Mesenchymal stem cell (in vitro differentiated cells and primary cell): ENCODE measurements around the gene VPS26C.

Experiments
- DNase-seq: peaks from one replicate; pipeline ENCODE4 v3.0.0-alpha.2; 2013
- H2AFZ ChIP-seq: one replicate; pipeline ENCODE4 v1.6.1; 2013; ENCODE audit warnings: low read depth, mild to moderate bottlenecking, control low read depth, inconsistent platforms, low read length, moderate library complexity
- H2AK5ac ChIP-seq: 2 replicates; pipeline ENCODE4 v1.6.1; 2013; ENCODE audit warnings: low read length, moderate library complexity, mild to moderate bottlenecking, inconsistent platforms; ENCODE audit not compliant: severe bottlenecking
- H2BK120ac ChIP-seq: one replicate; pipeline ENCODE4 v1.6.1; 2013; ENCODE audit warnings: low read depth, mild to moderate bottlenecking, inconsistent platforms, low read length, moderate library complexity
- H2BK12ac ChIP-seq, 2 experiments: one replicate each; pipeline ENCODE4 v1.6.1; 2013; ENCODE audit warnings: inconsistent platforms in 2 of 2, low read length in 2 of 2, mild to moderate bottlenecking in 2 of 2, moderate library complexity in 2 of 2, control low read depth in 1 of 2
- H2BK15ac ChIP-seq: one replicate; pipeline ENCODE4 v1.6.1; 2013; ENCODE audit warnings: mild to moderate bottlenecking, low read depth, inconsistent platforms; ENCODE audit not compliant: poor library complexity, severe bottlenecking
- H2BK5ac ChIP-seq: 2 replicates; pipeline ENCODE4 v1.6.1; 2013; ENCODE audit warnings: low read depth, mild to moderate bottlenecking, low read length, control low read depth, inconsistent platforms; ENCODE audit not compliant: poor library complexity, severe bottlenecking
- H3K14ac ChIP-seq, 2 experiments: one replicate each; pipeline ENCODE4 v1.6.1; 2013; ENCODE audit warnings: inconsistent platforms in 2 of 2, low read length in 2 of 2, control low read depth in 1 of 2, mild to moderate bottlenecking in 1 of 2, moderate library complexity in 1 of 2
- H3K18ac ChIP-seq, 2 experiments: one replicate each; pipeline ENCODE4 v1.6.1; 2013; ENCODE audit warnings: inconsistent platforms in 2 of 2, low read length in 2 of 2, control low read depth in 1 of 2, low read depth in 1 of 2, mild to moderate bottlenecking in 1 of 2
- H3K23ac ChIP-seq, 2 experiments: one replicate each; pipeline ENCODE4 v1.6.1; 2013; ENCODE audit warnings: inconsistent platforms in 2 of 2, low read length in 2 of 2, mild to moderate bottlenecking in 2 of 2, moderate library complexity in 2 of 2, control low read depth in 1 of 2
- H3K27ac ChIP-seq: 2 replicates; pipeline ENCODE4 v1.5.1; 2013; ENCODE audit warnings: mild to moderate bottlenecking, moderate library complexity, low read length, control low read depth, inconsistent platforms; ENCODE audit not compliant: poor library complexity, severe bottlenecking
- H3K27me3 ChIP-seq, 2 experiments: 2 replicates each; pipeline versions ENCODE4 v1.6.1 to v1.7.0; 2013; ENCODE audit warnings: low read length in 2 of 2, mild to moderate bottlenecking in 2 of 2, moderate library complexity in 2 of 2, control low read depth in 1 of 2, inconsistent platforms in 1 of 2; ENCODE audit not compliant: control insufficient read depth in 1 of 2, insufficient read depth in 1 of 2
- H3K36me3 ChIP-seq, 2 experiments: 2 replicates each; pipeline versions ENCODE4 v1.6.1 to v1.7.0; 2013; ENCODE audit warnings: low read length in 2 of 2, control low read depth in 1 of 2, inconsistent platforms in 1 of 2, low read depth in 1 of 2, mild to moderate bottlenecking in 1 of 2; ENCODE audit not compliant: insufficient read depth in 2 of 2, control insufficient read depth in 1 of 2
- H3K4ac ChIP-seq, 2 experiments: one replicate each; pipeline ENCODE4 v1.6.1; 2013; ENCODE audit warnings: inconsistent platforms in 2 of 2, low read length in 2 of 2, mild to moderate bottlenecking in 2 of 2, moderate library complexity in 2 of 2, control low read depth in 1 of 2, low read depth in 1 of 2
- H3K4me1 ChIP-seq: 2 replicates; pipeline ENCODE4 v1.6.1; 2013; ENCODE audit warnings: low read depth, low read length, control low read depth; ENCODE audit not compliant: control insufficient read depth, insufficient read depth
- H3K4me2 ChIP-seq: 2 replicates; pipeline ENCODE4 v1.6.1; 2013; ENCODE audit warnings: low read length, mild to moderate bottlenecking, inconsistent platforms; ENCODE audit not compliant: poor library complexity, severe bottlenecking
- H3K4me3 ChIP-seq, 2 experiments: 2 replicates each; pipeline versions ENCODE4 v1.5.1 to v1.7.0; 2013; ENCODE audit warnings: low read length in 2 of 2, mild to moderate bottlenecking in 2 of 2, control low read depth in 1 of 2, low read depth in 1 of 2; ENCODE audit not compliant: insufficient read depth in 1 of 2
- H3K79me1 ChIP-seq: replicated peaks from 2 replicates; pipeline ENCODE4 v1.6.1; 2013; ENCODE audit warnings: mild to moderate bottlenecking, control low read depth, low read length, inconsistent platforms; ENCODE audit not compliant: poor library complexity, severe bottlenecking
- H3K9ac ChIP-seq: 2 replicates; pipeline ENCODE4 v1.7.0; 2013; ENCODE audit warnings: mild to moderate bottlenecking, low read length, moderate library complexity
- H3K9me3 ChIP-seq: 2 replicates; pipeline ENCODE4 v1.7.0; 2013; ENCODE audit warnings: mild to moderate bottlenecking, low read length; ENCODE audit not compliant: control insufficient read depth
- H4K8ac ChIP-seq: one replicate; pipeline ENCODE4 v1.6.1; 2013; ENCODE audit warnings: inconsistent platforms, mild to moderate bottlenecking, low read length, moderate library complexity
- H4K91ac ChIP-seq: one replicate; pipeline ENCODE4 v1.6.1; 2013; ENCODE audit warnings: mild to moderate bottlenecking, low read length, inconsistent platforms
- WGBS: methylation state at CpG from one replicate; pipeline ENCODE4 v1.1.7; 2013; ENCODE audit warnings: mixed read lengths; 5-methylcytosine and 5-hydroxymethylcytosine counted together

Gene VPS26C

GRCh38 chr21:37257967-37258877, 8.9 kb downstream of the VPS26C start:
- no peak overlapping the region for H2AK5ac ChIP-seq
- H3K4ac ChIP-seq, result peak overlapping the region in 1 of 2 experiments; percentile 42
- H3K4me2 ChIP-seq, result peak overlapping the region; percentile 76
- H3K27ac ChIP-seq, result no peak overlapping the region
- peaks cover 5% of the 10 kb centered on the region for H3K4me1 ChIP-seq
- no peak overlapping the region for H2BK15ac ChIP-seq
- peak overlapping the region; percentile 58 for H4K8ac ChIP-seq
- peaks cover 9 to 13% of the 10 kb centered on the region in 2 experiments for H3K36me3 ChIP-seq
- peaks cover 21% of the 10 kb centered on the region for H3K79me1 ChIP-seq
- H3K23ac ChIP-seq, result peak overlapping the region in 1 of 2 experiments; percentile 99
- WGBS, result 14% methylated on average over 53 of the region's 55 CpGs
- H3K9ac ChIP-seq, result peak overlapping the region; percentile 90
- H2BK5ac ChIP-seq, result no peak overlapping the region
- DNase-seq, result peak; percentile 78
- H3K4me3 ChIP-seq, result peak overlapping the region; percentile 52 to 82
- peak overlapping the region; percentile 42 for H2AFZ ChIP-seq
- peak overlapping the region; percentile 26 to 97 for H3K18ac ChIP-seq
- peak overlapping the region in 1 of 2 experiments; percentile 98 for H3K14ac ChIP-seq
- H4K91ac ChIP-seq, result peak overlapping the region; percentile 1
- H3K9me3 ChIP-seq, result no peaks in the 10 kb centered on the region
- no peak overlapping the region for H2BK120ac ChIP-seq
- H2BK12ac ChIP-seq, result peak overlapping the region in 1 of 2 experiments; percentile 45
- no peaks in the 10 kb centered on the region for H3K27me3 ChIP-seq

GRCh38 chr21:37257511-37257966, 9.6 kb downstream of the VPS26C start:
- no peak overlapping the region for H2BK15ac ChIP-seq
- H3K9me3 ChIP-seq, result no peaks in the 10 kb centered on the region
- no peak overlapping the region for H2AK5ac ChIP-seq
- 2% methylated on average over 22 of the region's 22 CpGs for WGBS
- peak overlapping the region; percentile 52 to 82 for H3K4me3 ChIP-seq
- H2BK120ac ChIP-seq, result no peak overlapping the region
- H3K4me2 ChIP-seq, result peak overlapping the region; percentile 76
- peak overlapping the region; percentile 90 for H3K9ac ChIP-seq
- peak overlapping the region; percentile 14 to 97 for H3K18ac ChIP-seq
- no peaks in the 10 kb centered on the region for H3K27me3 ChIP-seq
- H3K4me1 ChIP-seq, result peaks cover 5% of the 10 kb centered on the region
- H3K79me1 ChIP-seq, result peaks cover 25% of the 10 kb centered on the region
- no peak overlapping the region for H2BK5ac ChIP-seq
- H2AFZ ChIP-seq, result peak overlapping the region; percentile 42
- peaks cover 9 to 13% of the 10 kb centered on the region in 2 experiments for H3K36me3 ChIP-seq
- no peak overlapping the region for H3K27ac ChIP-seq
- H3K23ac ChIP-seq, result peak overlapping the region in 1 of 2 experiments; percentile 99
- peak overlapping the region; percentile 2 for H4K8ac ChIP-seq
- H2BK12ac ChIP-seq, result peak overlapping the region in 1 of 2 experiments; percentile 45
- peak overlapping the region in 1 of 2 experiments; percentile 98 for H3K14ac ChIP-seq
- peak; percentile 66 for DNase-seq
- H3K4ac ChIP-seq, result peak overlapping the region in 1 of 2 experiments; percentile 42
- peak overlapping the region; percentile 1 for H4K91ac ChIP-seq

- Histone ChIP-seq H2BK12ac (no peak overlapping the region), H3K23ac (no peak overlapping the region), H3K4ac (no peak overlapping the region), H3K27me3 (no peaks in the 10 kb centered on the region), H3K14ac (no peak overlapping the region), H3K4me2 (no peak overlapping the region), H3K9ac (no peak overlapping the region), H3K36me3 (peaks cover 0 to 9% of the 10 kb centered on the region in 2 experiments), H4K8ac (no peak overlapping the region), H3K9me3 (no peaks in the 10 kb centered on the region), H3K4me3 (no peak overlapping the region), H2BK15ac (no peak overlapping the region), H3K4me1 (peaks cover 5% of the 10 kb centered on the region), H2AK5ac (no peak overlapping the region), H3K18ac (no peak overlapping the region), H2AFZ (no peak overlapping the region), H2BK120ac (no peak overlapping the region), H2BK5ac (no peak overlapping the region), H4K91ac (no peak overlapping the region), H3K79me1 (peaks cover 27% of the 10 kb centered on the region), H3K27ac (no peak overlapping the region)
- DNase-seq, result no peak
- 89% methylated on average over 6 of the region's 6 CpGs for WGBS
Observed at GRCh38 chr21:37253991-37254390, 13.1 kb downstream of the VPS26C start.

- Histone ChIP-seq H2AFZ (no peak overlapping the region), H2BK120ac (no peak overlapping the region), H3K27me3 (no peaks in the 10 kb centered on the region), H3K4me3 (no peak overlapping the region), H3K79me1 (peaks cover 27% of the 10 kb centered on the region), H3K4me1 (no peaks in the 10 kb centered on the region), H3K4me2 (no peak overlapping the region), H3K14ac (no peak overlapping the region), H4K91ac (no peak overlapping the region), H2BK15ac (no peak overlapping the region), H3K23ac (no peak overlapping the region), H2BK5ac (no peak overlapping the region), H3K18ac (no peak overlapping the region), H3K36me3 (no peaks in the 10 kb centered on the region), H4K8ac (no peak overlapping the region), H2AK5ac (no peak overlapping the region), H3K9ac (no peak overlapping the region), H2BK12ac (no peak overlapping the region), H3K4ac (no peak overlapping the region), H3K27ac (no peak overlapping the region), H3K9me3 (no peaks in the 10 kb centered on the region)
- WGBS, result no CpG with 5 or more reads among the region's 2 CpGs
- no peak for DNase-seq
Observed at GRCh38 chr21:37251294-37251634, 15.9 kb downstream of the VPS26C start.
